ENCODE data around the gene HYAL1.

HYAL1 gene

GRCh38 chr3:50323092-50323600 lies 19.8 kb upstream of the HYAL1 start:
- Histone ChIP-seq H3K9me3 (ENCODE audit: control insufficient read depth in 2 of 2, low read length in 2 of 2) (no peaks in the 10 kb centered on the region), H3K27me3 (ENCODE audit: control insufficient read depth in 1 of 2, insufficient read depth in 2 of 2, low read length in 2 of 2) (no peaks in the 10 kb centered on the region), H3K9ac (ENCODE audit: low read length in 2 of 2) (peak overlapping the region; percentile 13 to 45), H3K27ac (ENCODE audit: low read length) (peak overlapping the region; percentile 94), H3K4me1 (ENCODE audit: control insufficient read depth, insufficient read depth, low read length) (peaks cover 56% of the 10 kb centered on the region), H3K4me3 (ENCODE audit: low read length in 2 of 2) (peak overlapping the region in 1 of 2 donors; percentile 8), H3K36me3 (ENCODE audit: control insufficient read depth in 2 of 2, insufficient read depth in 2 of 2, low read length in 2 of 2) (peaks cover 16 to 21% of the 10 kb centered on the region in 2 donors)

DNA sequence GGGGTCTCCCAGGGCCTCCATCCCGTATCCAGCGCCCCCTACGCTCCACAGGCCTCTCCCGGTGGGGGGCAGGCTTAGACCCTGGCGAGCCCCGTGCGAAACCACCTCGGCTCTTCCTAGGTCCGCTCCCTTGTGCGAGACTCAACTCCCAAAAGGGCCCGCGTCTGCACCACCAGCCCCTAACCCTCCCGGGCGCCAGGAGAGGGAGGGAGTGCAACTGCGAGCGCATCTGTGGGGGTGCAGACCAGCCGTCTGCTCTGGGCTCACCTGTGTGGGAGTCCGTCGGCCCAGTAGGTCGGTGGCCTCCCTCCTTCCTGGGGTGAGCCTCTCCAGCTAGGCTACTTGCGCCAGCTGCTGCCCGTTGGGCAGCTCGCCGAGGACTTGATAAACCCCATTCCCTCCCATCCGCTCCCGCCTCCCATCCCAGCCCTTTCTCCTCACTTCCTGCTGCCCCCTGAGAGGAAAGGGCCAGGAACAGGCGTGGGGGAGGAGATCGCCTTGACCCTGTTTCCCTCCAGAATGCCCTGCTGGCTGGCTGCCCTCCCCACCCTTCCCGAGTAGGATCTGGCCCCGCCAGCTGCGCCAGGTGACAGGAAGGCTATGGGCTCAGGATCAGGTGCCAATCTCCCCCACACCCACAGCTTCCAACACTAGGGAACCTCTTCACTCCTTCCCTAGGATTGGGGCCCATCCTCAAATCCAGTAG lies 19.2 kb upstream of the HYAL1 start, which contains the start of gene HYAL2:
HYAL2 (minus strand) TSS at position 360 of the 706 bp plus-strand sequence. CDS start 2,256 bp downstream, outside the sequence.
- no peaks in the 10 kb centered on the region for H3K9me3 ChIP-seq (ENCODE audit: control insufficient read depth in 2 of 2, low read length in 2 of 2)
- no peaks in the 10 kb centered on the region for H3K27me3 ChIP-seq (ENCODE audit: control insufficient read depth in 1 of 2, insufficient read depth in 2 of 2, low read length in 2 of 2)
- H3K4me3 ChIP-seq (ENCODE audit: low read length in 2 of 2), result peak within 1 kb of the TSS; percentile 90 to 92
- H3K36me3 ChIP-seq (ENCODE audit: control insufficient read depth in 2 of 2, insufficient read depth in 2 of 2, low read length in 2 of 2), result peaks cover 16 to 24% of the 10 kb centered on the region in 2 donors
- H3K4me1 ChIP-seq (ENCODE audit: control insufficient read depth, insufficient read depth, low read length), result peaks cover 58% of the 10 kb centered on the region
- peak within 1 kb of the TSS; percentile 94 for H3K27ac ChIP-seq (ENCODE audit: low read length)
- H3K9ac ChIP-seq (ENCODE audit: low read length in 2 of 2), result peak within 1 kb of the TSS; percentile 90 to 98

DNA sequence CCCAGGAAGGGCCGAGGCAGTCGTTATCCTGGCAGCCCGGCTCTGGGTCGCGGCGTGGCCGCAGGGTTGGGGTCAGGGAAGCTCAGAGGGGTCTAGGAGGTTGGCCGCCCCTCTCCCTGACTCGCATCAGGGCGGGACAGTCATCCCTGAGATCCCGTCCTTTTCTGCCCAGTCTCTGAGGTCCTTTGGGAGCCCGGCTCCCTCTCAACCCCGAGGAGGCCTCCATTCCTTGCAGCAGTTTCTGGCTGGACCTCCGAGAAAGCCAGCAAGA lies 18.7 kb upstream of the HYAL1 start:
- Histone ChIP-seq H3K36me3 (ENCODE audit: control insufficient read depth in 2 of 2, insufficient read depth in 2 of 2, low read length in 2 of 2) (peaks cover 16 to 28% of the 10 kb centered on the region in 2 donors), H3K27ac (ENCODE audit: low read length) (peak overlapping the region; percentile 94), H3K4me3 (ENCODE audit: low read length in 2 of 2) (peak overlapping the region; percentile 90 to 92), H3K9me3 (ENCODE audit: control insufficient read depth in 2 of 2, low read length in 2 of 2) (no peaks in the 10 kb centered on the region), H3K27me3 (ENCODE audit: control insufficient read depth in 1 of 2, insufficient read depth in 2 of 2, low read length in 2 of 2) (no peaks in the 10 kb centered on the region), H3K4me1 (ENCODE audit: control insufficient read depth, insufficient read depth, low read length) (peaks cover 56% of the 10 kb centered on the region), H3K9ac (ENCODE audit: low read length in 2 of 2) (peak overlapping the region; percentile 45 to 71)

GRCh38 chr3:50321336-50322114 lies 18.2 kb upstream of the HYAL1 start:
- H3K9ac ChIP-seq (ENCODE audit: low read length in 2 of 2), result peak overlapping the region; percentile 90 to 98
- peaks cover 55% of the 10 kb centered on the region for H3K4me1 ChIP-seq (ENCODE audit: control insufficient read depth, insufficient read depth, low read length)
- no peaks in the 10 kb centered on the region for H3K9me3 ChIP-seq (ENCODE audit: control insufficient read depth in 2 of 2, low read length in 2 of 2)
- H3K36me3 ChIP-seq (ENCODE audit: control insufficient read depth in 2 of 2, insufficient read depth in 2 of 2, low read length in 2 of 2), result peaks cover 16 to 33% of the 10 kb centered on the region in 2 donors
- peak overlapping the region; percentile 94 for H3K27ac ChIP-seq (ENCODE audit: low read length)
- no peaks in the 10 kb centered on the region for H3K27me3 ChIP-seq (ENCODE audit: control insufficient read depth in 1 of 2, insufficient read depth in 2 of 2, low read length in 2 of 2)
- H3K4me3 ChIP-seq (ENCODE audit: low read length in 2 of 2), result peak overlapping the region; percentile 90 to 92

DNA sequence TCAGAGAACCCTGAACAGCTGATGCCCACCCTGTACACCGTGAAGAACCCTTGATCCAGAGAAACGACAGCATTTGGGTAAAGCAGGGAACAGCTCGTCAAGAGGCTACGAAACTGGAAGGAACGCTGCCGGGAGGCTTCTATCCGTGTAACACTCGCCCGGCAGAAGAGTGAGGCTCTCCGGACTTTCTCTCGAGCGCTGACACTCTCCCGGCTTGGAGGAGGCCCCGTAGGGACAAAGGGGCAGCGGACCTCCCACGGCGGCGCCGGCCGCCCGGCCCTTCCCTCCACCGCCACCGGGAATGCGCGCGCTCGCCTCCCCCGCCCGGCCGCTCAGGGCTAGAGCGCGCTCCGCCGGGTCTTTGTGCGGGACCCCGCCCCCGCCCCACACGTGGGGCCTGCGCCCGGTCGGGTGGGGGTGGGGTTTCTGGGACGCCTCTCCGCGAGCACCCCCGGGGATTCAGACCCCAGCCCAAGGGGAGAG lies 17.5 kb upstream of the HYAL1 start:
- H3K27ac ChIP-seq (ENCODE audit: low read length), result peak overlapping the region; percentile 94
- H3K4me3 ChIP-seq (ENCODE audit: low read length in 2 of 2), result peak overlapping the region; percentile 90 to 92
- H3K27me3 ChIP-seq (ENCODE audit: control insufficient read depth in 1 of 2, insufficient read depth in 2 of 2, low read length in 2 of 2), result no peaks in the 10 kb centered on the region
- H3K9ac ChIP-seq (ENCODE audit: low read length in 2 of 2), result peak overlapping the region; percentile 90 to 98
- no peaks in the 10 kb centered on the region for H3K9me3 ChIP-seq (ENCODE audit: control insufficient read depth in 2 of 2, low read length in 2 of 2)
- H3K4me1 ChIP-seq (ENCODE audit: control insufficient read depth, insufficient read depth, low read length), result peaks cover 55% of the 10 kb centered on the region
- peaks cover 12 to 34% of the 10 kb centered on the region in 2 donors for H3K36me3 ChIP-seq (ENCODE audit: control insufficient read depth in 2 of 2, insufficient read depth in 2 of 2, low read length in 2 of 2)

GRCh38 chr3:50319894-50320625 lies 16.7 kb upstream of the HYAL1 start:
- no peaks in the 10 kb centered on the region for H3K27me3 ChIP-seq (ENCODE audit: control insufficient read depth in 1 of 2, insufficient read depth in 2 of 2, low read length in 2 of 2)
- H3K27ac ChIP-seq (ENCODE audit: low read length), result peak overlapping the region; percentile 94
- no peaks in the 10 kb centered on the region for H3K9me3 ChIP-seq (ENCODE audit: control insufficient read depth in 2 of 2, low read length in 2 of 2)
- peaks cover 7 to 29% of the 10 kb centered on the region in 2 donors for H3K36me3 ChIP-seq (ENCODE audit: control insufficient read depth in 2 of 2, insufficient read depth in 2 of 2, low read length in 2 of 2)
- H3K4me3 ChIP-seq (ENCODE audit: low read length in 2 of 2), result peak overlapping the region; percentile 90 to 92
- peak overlapping the region; percentile 90 to 96 for H3K9ac ChIP-seq (ENCODE audit: low read length in 2 of 2)
- peaks cover 55% of the 10 kb centered on the region for H3K4me1 ChIP-seq (ENCODE audit: control insufficient read depth, insufficient read depth, low read length)

GRCh38 chr3:50319181-50319893 lies 16.0 kb upstream of the HYAL1 start:
- Histone ChIP-seq H3K27ac (ENCODE audit: low read length) (no peak overlapping the region), H3K9me3 (ENCODE audit: control insufficient read depth in 2 of 2, low read length in 2 of 2) (no peaks in the 10 kb centered on the region), H3K4me3 (ENCODE audit: low read length in 2 of 2) (peak overlapping the region in 1 of 2 donors; percentile 90), H3K36me3 (ENCODE audit: control insufficient read depth in 2 of 2, insufficient read depth in 2 of 2, low read length in 2 of 2) (peaks cover 10 to 30% of the 10 kb centered on the region in 2 donors), H3K9ac (ENCODE audit: low read length in 2 of 2) (peak overlapping the region; percentile 29 to 36), H3K4me1 (ENCODE audit: control insufficient read depth, insufficient read depth, low read length) (peaks cover 53% of the 10 kb centered on the region), H3K27me3 (ENCODE audit: control insufficient read depth in 1 of 2, insufficient read depth in 2 of 2, low read length in 2 of 2) (no peaks in the 10 kb centered on the region)

GRCh38 chr3:50318615-50319014 lies 15.2 kb upstream of the HYAL1 start:
- no peaks in the 10 kb centered on the region for H3K9me3 ChIP-seq (ENCODE audit: control insufficient read depth in 2 of 2, low read length in 2 of 2)
- H3K27ac ChIP-seq (ENCODE audit: low read length), result peak overlapping the region; percentile 11
- H3K36me3 ChIP-seq (ENCODE audit: control insufficient read depth in 2 of 2, insufficient read depth in 2 of 2, low read length in 2 of 2), result peaks cover 10 to 30% of the 10 kb centered on the region in 2 donors
- peak overlapping the region in 1 of 2 donors; percentile 40 for H3K4me3 ChIP-seq (ENCODE audit: low read length in 2 of 2)
- no peaks in the 10 kb centered on the region for H3K27me3 ChIP-seq (ENCODE audit: control insufficient read depth in 1 of 2, insufficient read depth in 2 of 2, low read length in 2 of 2)
- peaks cover 47% of the 10 kb centered on the region for H3K4me1 ChIP-seq (ENCODE audit: control insufficient read depth, insufficient read depth, low read length)
- peak overlapping the region; percentile 8 to 36 for H3K9ac ChIP-seq (ENCODE audit: low read length in 2 of 2)

DNA sequence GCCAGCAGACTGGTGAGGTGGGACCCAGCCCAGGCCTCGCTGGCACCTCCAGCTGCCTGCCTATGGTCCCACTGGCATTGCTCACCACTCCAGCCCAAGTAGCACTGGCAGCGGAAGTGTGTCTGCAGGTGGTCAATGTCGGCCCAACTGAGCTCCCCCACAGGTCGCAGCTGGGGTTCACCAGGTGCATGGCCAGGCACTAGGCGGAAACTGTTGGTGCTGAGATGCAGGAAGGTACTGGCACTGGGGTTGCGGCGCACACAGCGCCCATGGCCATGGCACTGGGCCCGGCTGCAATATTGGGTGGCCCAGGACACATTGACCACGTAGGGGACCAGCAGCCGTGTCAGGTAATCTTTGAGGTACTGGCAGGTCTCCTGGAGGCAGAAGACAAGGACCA lies 14.8 kb upstream of the HYAL1 start:
- H3K27me3 ChIP-seq (ENCODE audit: control insufficient read depth in 1 of 2, insufficient read depth in 2 of 2, low read length in 2 of 2), result no peaks in the 10 kb centered on the region
- H3K9ac ChIP-seq (ENCODE audit: low read length in 2 of 2), result peak overlapping the region; percentile 5 to 8
- peaks cover 10 to 30% of the 10 kb centered on the region in 2 donors for H3K36me3 ChIP-seq (ENCODE audit: control insufficient read depth in 2 of 2, insufficient read depth in 2 of 2, low read length in 2 of 2)
- H3K4me3 ChIP-seq (ENCODE audit: low read length in 2 of 2), result peak overlapping the region in 1 of 2 donors; percentile 40
- peaks cover 47% of the 10 kb centered on the region for H3K4me1 ChIP-seq (ENCODE audit: control insufficient read depth, insufficient read depth, low read length)
- H3K9me3 ChIP-seq (ENCODE audit: control insufficient read depth in 2 of 2, low read length in 2 of 2), result no peaks in the 10 kb centered on the region
- no peak overlapping the region for H3K27ac ChIP-seq (ENCODE audit: low read length)

DNA sequence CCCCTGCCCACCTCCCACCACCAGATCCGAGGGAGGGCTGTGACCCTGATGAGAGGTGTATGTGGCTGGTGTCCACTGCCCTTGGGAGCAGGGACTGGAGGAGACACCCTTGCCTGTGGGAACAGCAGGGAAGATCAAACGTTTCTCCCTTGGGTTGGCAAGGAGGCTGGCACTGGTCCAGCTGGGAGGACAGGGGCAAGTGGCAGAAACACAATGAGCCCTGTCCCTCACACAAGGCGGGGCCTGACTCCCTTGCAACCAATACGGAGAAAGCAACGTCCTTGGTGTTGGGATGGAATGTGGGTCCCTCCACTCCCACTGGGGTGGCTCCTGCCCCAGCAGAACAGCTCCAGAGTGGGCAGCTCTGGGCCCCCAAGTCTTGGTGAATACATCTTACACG lies 13.9 kb upstream of the HYAL1 start:
- Histone ChIP-seq H3K4me3 (ENCODE audit: low read length in 2 of 2) (no peak overlapping the region), H3K4me1 (ENCODE audit: control insufficient read depth, insufficient read depth, low read length) (peaks cover 41% of the 10 kb centered on the region), H3K9ac (ENCODE audit: low read length in 2 of 2) (peak overlapping the region in 1 of 2 donors; percentile 47), H3K27ac (ENCODE audit: low read length) (no peak overlapping the region), H3K9me3 (ENCODE audit: control insufficient read depth in 2 of 2, low read length in 2 of 2) (no peaks in the 10 kb centered on the region), H3K27me3 (ENCODE audit: control insufficient read depth in 1 of 2, insufficient read depth in 2 of 2, low read length in 2 of 2) (no peaks in the 10 kb centered on the region), H3K36me3 (ENCODE audit: control insufficient read depth in 2 of 2, insufficient read depth in 2 of 2, low read length in 2 of 2) (peaks cover 10 to 30% of the 10 kb centered on the region in 2 donors)

Data from stomach smooth muscle (tissue), 2 donors.